ENCODE data around the gene NINJ1. TPM values are rescaled to one million over a fixed set of nuclear protein-coding genes. Genes with fewer than 3 reads are reported as not detected.

Gene NINJ1, protein sequence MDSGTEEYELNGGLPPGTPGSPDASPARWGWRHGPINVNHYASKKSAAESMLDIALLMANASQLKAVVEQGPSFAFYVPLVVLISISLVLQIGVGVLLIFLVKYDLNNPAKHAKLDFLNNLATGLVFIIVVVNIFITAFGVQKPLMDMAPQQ
- 25.8 and 31.6 TPM in 2 replicates for total RNA-seq

DNA sequence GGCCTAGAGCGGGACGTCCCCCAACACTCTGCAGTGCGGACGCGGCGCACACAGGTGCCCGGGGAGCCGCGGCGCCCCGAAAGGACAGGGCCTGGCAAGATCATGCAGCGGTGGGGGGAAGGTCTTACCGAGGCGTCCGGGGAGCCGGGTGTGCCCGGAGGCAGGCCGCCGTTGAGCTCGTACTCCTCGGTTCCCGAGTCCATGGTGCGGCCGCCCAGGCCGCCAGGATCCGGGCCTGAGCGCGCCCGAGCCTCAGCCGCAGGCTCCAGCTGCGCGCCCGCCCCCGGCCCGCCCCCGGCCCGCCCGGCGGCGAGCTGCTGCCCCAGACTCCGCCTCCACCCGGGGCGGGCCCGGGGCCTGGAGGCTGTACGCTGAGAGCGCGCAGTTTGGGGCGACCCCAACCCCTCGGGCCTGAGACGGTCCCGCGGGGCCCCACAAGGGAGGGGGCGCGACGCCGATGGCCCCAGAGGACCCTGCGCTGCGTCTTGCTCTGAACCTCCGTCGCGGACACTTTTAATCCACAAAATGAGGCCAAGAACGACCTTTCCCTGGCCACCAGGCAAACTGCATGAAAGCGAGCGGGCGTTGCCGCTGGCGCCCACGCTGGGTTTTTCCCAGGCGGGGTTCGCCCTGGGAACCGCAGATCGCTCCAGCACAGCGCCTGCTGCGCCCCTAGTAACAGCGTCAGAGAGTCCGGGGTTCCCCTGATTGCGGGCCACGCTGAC lies at the start of gene NINJ1:
Gene NINJ1, minus strand, starts transcription at position 237 of the 725 bp plus-strand sequence. Its CDS starts 34 bp downstream, at position 203.

DNA sequence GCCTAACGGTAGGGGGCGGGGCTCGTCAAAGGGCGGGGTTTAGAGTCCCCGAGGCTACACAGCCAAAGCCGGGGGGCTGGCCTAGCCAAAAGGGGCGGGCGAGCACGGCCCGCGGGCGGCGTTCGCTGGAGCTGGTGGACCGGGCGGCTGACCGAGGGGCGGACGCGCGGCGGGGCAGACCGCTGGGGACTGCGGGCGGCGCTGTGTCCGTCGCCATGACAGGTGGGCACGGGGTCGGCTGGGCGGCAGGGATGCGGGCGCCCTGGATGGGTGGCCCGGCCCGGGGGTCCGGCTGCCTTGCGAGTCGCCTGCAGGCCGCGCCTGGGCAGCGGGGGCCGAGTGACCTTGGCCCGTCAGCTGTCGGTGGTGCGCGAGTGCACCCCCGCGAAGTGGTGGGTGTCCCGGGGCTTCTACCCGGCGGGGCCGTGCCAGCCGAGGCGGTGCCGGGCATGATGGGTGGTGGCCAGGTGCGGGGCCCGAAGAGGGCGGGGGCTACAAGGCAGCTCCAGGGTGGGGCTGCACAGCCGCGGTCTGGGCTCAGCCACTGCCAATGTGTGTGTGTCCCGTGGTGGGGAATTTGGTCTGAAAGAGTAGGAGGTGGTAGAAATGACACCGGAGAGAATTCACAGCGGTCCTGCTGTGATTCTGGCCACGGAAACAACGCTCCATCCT lies 37.8 kb downstream of the NINJ1 start, which contains the start of gene CARD19:
Gene CARD19, plus strand, starts transcription at position 87 of the 672 bp plus-strand sequence. Its CDS starts 129 bp downstream, at position 216.

Other genes starting within 250 kb of the NINJ1 start
- not detected in 2 replicates for gene FGD3, start 186.7 kb downstream of the NINJ1 start, total RNA-seq
- gene SUSD3, start 75.5 kb downstream of the NINJ1 start, total RNA-seq, result 1.9 and 2.1 TPM in 2 replicates
- gene CARD19, start 38.0 kb downstream of the NINJ1 start, total RNA-seq, result 56.8 and 59.7 TPM in 2 replicates
- gene WNK2, start 49.9 kb upstream of the NINJ1 start, total RNA-seq, result not detected in 2 replicates